Gastrocnemius medialis (tissue), 4 donors: Measurements from ENCODE around the gene KATNB1. TPM values are rescaled to one million over a fixed set of nuclear protein-coding genes. Genes with fewer than 3 reads are reported as not detected.
A peak's percentile ranks its signal among the peaks of the same experiment; 100 is the strongest.

Experiments used
- ATAC-seq, 2 donors: fragments of 150-250 bp; one replicate each; pipeline ENCODE4 v1.9.1; 2016
- DNase-seq, 2 donors: peaks; one replicate each; pipeline ENCODE4 v3.0.0-alpha.2; 2019
- H3K27ac ChIP-seq, 4 donors: fragments of 200-600 bp; sonication (generic); 1 replicate in 1 of 4; 2 replicates in 3 of 4; pipeline ENCODE4 v1.5.1; 2016 to 2018; ENCODE audit warnings: mild to moderate bottlenecking in 2 of 4, moderate library complexity in 1 of 4
- H3K27me3 ChIP-seq, 3 donors: fragments of 200-600 bp; sonication (generic) in 2 of 3; 1 replicate in 1 of 3; 2 replicates in 2 of 3; pipeline versions ENCODE4 v1.5.1 to v1.6.0; 2016 to 2019; ENCODE audit warnings: mild to moderate bottlenecking in 1 of 3, moderate library complexity in 1 of 3
- H3K36me3 ChIP-seq, 2 donors: fragments of 200-600 bp; sonication (generic) in 1 of 2; one replicate each; pipeline ENCODE4 v1.5.1; 2017 to 2018
- H3K4me1 ChIP-seq, 2 donors: fragments of 200-600 bp; sonication (generic) in 1 of 2; one replicate each; pipeline ENCODE4 v1.5.1; 2016 to 2017; ENCODE audit warnings: mild to moderate bottlenecking in 2 of 2
- H3K4me3 ChIP-seq, 4 donors: fragments of 200-600 bp; sonication (generic) in 3 of 4; 1 replicate in 1 of 4; 2 replicates in 3 of 4; pipeline ENCODE4 v1.5.1; 2016 to 2019; ENCODE audit warnings: mild to moderate bottlenecking in 2 of 4
- H3K9me3 ChIP-seq, 3 donors: fragments of 200-600 bp; sonication (generic) in 2 of 3; 1 replicate in 1 of 3; 2 replicates in 2 of 3; pipeline ENCODE4 v1.5.1; 2016 to 2019
- POLR2A ChIP-seq, 2 donors: fragments of 450-650 bp; IDR thresholded peaks; one replicate each; pipeline ENCODE4 v1.6.1; 2017; ENCODE audit warnings: antibody characterized with exemption in 2 of 2, mild to moderate bottlenecking in 2 of 2, moderate library complexity in 2 of 2
- in situ Hi-C, 4 donors: fragments of 200-750 bp; cut with MboI; loops; one replicate each; pipeline versions ENCODE4 v1.15.0 to v1.8.0; 2017; ENCODE audit warnings: low sequenced_read_pairs in 4 of 4
- intact Hi-C: fragments of 100-400 bp; cut with DNase I; formaldehyde crosslinking; loops from one replicate; pipeline ENCODE4 v1.15.1; 2023; ENCODE audit warnings: low total_unique reads
- total RNA-seq, 4 donors: library from RNA; depleted of rRNA; stranded (reverse); fragments of >200 nt; gene quantifications; one replicate each; pipeline versions ENCODE4 v1.1.0 to v1.2.3, GENCODE V29; 2016
- TF ChIP-seq, protein P1 (sequence below), 5 experiments: fragments of 450-650 bp in 3 of 5; fragments of 200-600 bp in 2 of 5; sonication (generic) in 2 of 5; IDR thresholded peaks in 4 of 5; conservative IDR thresholded peaks in 1 of 5; 1 replicate in 4 of 5; 2 replicates in 1 of 5; pipeline ENCODE4 v1.5.1; 2016 to 2019; ENCODE audit warnings: antibody characterized with exemption in 5 of 5, mild to moderate bottlenecking in 3 of 5, moderate library complexity in 3 of 5

KATNB1 gene
- total RNA-seq, 4 donors from 2014 or later, result 10.7 to 18.0 (median 14.2) TPM

DNA sequence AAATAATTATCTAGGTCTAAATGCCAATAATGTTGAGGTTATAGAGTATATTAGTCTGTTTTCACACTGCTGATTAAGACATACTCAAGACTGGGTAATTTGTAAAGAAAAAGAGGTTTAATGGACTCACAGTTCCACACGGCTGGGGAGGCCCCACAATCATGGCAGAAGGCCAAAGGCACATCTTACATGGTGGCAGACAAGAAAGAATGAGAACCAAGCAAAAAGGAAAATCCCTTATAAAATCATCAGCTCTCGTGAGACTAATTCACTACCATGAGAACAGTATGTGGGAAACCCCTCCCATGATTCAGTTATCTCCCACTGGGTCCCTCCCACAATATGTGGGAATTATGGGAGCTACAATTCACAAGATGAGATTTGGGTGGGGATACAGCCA is 2.9 kb upstream of the KATNB1 start:
- H3K9me3 ChIP-seq, result no peaks in the 10 kb centered on the region
- H3K4me3 ChIP-seq, result no peak overlapping the region
- H3K27ac ChIP-seq, result no peak overlapping the region
- intact Hi-C loops (loop anchor here (10.0 kb wide), 1 partner anchor 548 kb away; the partner anchor contains the start of genes PSME3IP1 and RSPRY1), in situ Hi-C loops (loop anchor here in 2 of 4 donors (25.0 kb wide), 2 partner anchors 280 to 295 kb away; partner anchors contain the start of genes CIAPIN1 (in 1 of the 2), COQ9 (in 1 of the 2), USB1 (in 1 of the 2) and ZNF319 (in 1 of the 2))
- DNase-seq (no peak), ATAC-seq (no peak)
- no peaks in the 10 kb centered on the region for H3K27me3 ChIP-seq
- H3K4me1 ChIP-seq, result peaks cover 14 to 19% of the 10 kb centered on the region in 2 donors
- TF ChIP-seq, protein P1, sequence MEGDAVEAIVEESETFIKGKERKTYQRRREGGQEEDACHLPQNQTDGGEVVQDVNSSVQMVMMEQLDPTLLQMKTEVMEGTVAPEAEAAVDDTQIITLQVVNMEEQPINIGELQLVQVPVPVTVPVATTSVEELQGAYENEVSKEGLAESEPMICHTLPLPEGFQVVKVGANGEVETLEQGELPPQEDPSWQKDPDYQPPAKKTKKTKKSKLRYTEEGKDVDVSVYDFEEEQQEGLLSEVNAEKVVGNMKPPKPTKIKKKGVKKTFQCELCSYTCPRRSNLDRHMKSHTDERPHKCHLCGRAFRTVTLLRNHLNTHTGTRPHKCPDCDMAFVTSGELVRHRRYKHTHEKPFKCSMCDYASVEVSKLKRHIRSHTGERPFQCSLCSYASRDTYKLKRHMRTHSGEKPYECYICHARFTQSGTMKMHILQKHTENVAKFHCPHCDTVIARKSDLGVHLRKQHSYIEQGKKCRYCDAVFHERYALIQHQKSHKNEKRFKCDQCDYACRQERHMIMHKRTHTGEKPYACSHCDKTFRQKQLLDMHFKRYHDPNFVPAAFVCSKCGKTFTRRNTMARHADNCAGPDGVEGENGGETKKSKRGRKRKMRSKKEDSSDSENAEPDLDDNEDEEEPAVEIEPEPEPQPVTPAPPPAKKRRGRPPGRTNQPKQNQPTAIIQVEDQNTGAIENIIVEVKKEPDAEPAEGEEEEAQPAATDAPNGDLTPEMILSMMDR (IDR thresholded peaks at IDR 0.05 in 4 of 5, conservative IDR thresholded peaks at IDR 0.05 in 1 of 5), result no peak
- TF ChIP-seq POLR2A (IDR thresholded peaks at IDR 0.05), result no peak
- H3K36me3 ChIP-seq, result no peaks in the 10 kb centered on the region

DNA sequence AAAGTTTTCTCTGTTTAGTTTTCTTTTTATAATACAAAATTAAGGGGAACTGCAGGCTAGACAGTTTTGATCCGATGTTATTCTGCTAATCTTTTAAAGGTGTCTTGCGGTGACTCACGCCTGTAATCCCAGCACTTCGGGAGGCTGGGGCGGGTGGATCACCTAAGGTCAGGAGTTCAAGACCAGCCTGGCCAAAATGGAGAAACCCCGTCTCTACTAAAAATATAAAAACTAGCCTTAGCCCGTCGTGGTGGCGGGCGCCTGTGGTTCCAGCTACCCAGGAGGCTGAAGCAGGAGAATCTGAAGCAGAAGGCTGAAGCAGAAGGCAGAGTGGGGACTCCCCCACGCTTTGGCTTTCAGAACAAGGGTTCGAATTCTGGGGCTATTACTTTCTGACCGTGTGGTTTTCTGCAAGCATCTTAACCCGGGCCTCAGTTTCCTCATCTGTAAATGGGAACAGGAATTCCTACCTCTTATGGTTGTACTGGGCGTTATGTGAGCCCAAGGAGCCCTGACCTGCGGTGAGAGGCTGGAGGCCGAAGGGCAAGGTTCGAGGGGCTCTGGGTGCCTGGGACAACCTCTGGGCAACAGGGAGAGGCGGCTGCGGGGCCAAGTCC is 1.2 kb upstream of the KATNB1 start:
- in situ Hi-C loops (loop anchor here in 2 of 4 donors (25.0 kb wide), 2 partner anchors 278 to 297 kb away; partner anchors contain the start of genes CIAPIN1 (in 1 of the 2), COQ9 (in 1 of the 2), USB1 (in 1 of the 2) and ZNF319 (in 1 of the 2)), intact Hi-C loops (loop anchor here (10.0 kb wide), 1 partner anchor 550 kb away; the partner anchor contains the start of genes PSME3IP1 and RSPRY1)
- Histone ChIP-seq H3K27ac (peak overlapping the region; percentile 84 to 89 (median 87)), H3K4me1 (peaks cover 14 to 19% of the 10 kb centered on the region in 2 donors), H3K27me3 (no peaks in the 10 kb centered on the region), H3K4me3 (peak overlapping the region; percentile 71 to 92 (median 77)), H3K36me3 (no peaks in the 10 kb centered on the region), H3K9me3 (no peaks in the 10 kb centered on the region)
- TF ChIP-seq POLR2A (IDR thresholded peaks at IDR 0.05), result no peak
- TF ChIP-seq, protein P1 (IDR thresholded peaks at IDR 0.05 in 4 of 5, conservative IDR thresholded peaks at IDR 0.05 in 1 of 5), result no peak
- DNase-seq, result no peak
- ATAC-seq, result no peak

DNA sequence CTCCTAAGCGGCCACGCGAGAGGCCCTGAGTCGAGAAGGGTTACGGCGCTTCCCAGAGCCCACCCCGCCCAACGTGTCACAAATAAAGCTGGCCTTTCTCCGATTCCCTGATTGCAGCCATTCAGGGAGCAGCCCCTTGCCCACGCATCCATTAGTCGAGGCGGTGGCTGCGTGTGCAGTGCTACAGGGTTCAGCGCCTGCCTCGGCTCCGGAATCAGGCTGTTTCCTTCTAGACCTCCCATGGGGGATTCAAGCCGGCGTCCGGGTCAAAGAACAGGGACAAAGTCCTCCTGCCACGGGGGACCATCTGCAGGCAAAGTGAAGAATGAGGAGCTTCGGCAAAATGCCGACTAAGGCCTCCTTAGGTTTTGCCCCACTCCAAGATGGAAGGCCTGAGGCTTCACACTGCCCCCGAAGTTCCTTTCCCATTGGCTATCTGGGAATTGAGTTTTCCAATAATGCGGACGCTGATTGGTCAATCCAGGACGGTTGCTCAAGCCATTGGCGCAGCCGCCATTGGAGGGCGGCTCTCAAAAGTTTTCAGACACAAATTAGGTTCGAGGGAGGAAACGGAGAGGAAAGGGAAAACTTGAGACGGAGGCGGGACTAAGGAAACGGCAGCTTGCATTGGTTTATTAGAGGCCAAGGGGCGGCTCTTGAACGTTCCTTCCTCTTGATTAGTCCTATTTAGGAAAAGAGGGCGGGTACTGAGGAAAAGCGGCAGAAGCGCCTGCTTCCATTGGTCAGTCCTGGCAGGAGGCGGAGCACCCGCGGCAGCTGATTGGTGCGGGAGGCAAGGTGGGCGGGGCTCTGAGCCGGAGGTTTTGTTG is 430 bp upstream of the KATNB1 start:
- ATAC-seq (peak; percentile 97 to 98), DNase-seq (peak; percentile 99)
- Histone ChIP-seq H3K27ac (peak overlapping the region; percentile 84 to 89 (median 87)), H3K36me3 (no peaks in the 10 kb centered on the region), H3K4me3 (peak overlapping the region; percentile 79 to 99 (median 90)), H3K27me3 (no peaks in the 10 kb centered on the region), H3K9me3 (no peaks in the 10 kb centered on the region), H3K4me1 (peaks cover 14 to 19% of the 10 kb centered on the region in 2 donors)
- TF ChIP-seq POLR2A (IDR thresholded peaks at IDR 0.05), result peak in 1 of 2 donors; percentile 31
- TF ChIP-seq, protein P1 (IDR thresholded peaks at IDR 0.05 in 4 of 5, conservative IDR thresholded peaks at IDR 0.05 in 1 of 5), result peak in 1 of 5 experiments; percentile 10
- intact Hi-C loops, result loop anchor here (1.0 to 10.0 kb wide), 6 partner anchors 82 to 897 kb away; partner anchors contain the start of genes CFAP20, CIAPIN1, COQ9 and PSME3IP1
- in situ Hi-C loops, result loop anchor here in 2 of 4 donors (25.0 kb wide), 2 partner anchors 277 to 298 kb away; partner anchors contain the start of genes CIAPIN1 (in 1 of the 2), COQ9 (in 1 of the 2), USB1 (in 1 of the 2) and ZNF319 (in 1 of the 2)
